ENCODE results near the gene IGFBP2.

Gene IGFBP2

GRCh38 chr2:216615298-216616082 is 17.7 kb upstream of the IGFBP2 start:
- Histone ChIP-seq H3K27ac (ENCODE audit: low read depth, low read length) (no peak overlapping the region), H3K27me3 (ENCODE audit: low read length) (no peaks in the 10 kb centered on the region; the same call in 1 of the 2 replicates), H3K9me3 (ENCODE audit: insufficient read depth, low read length) (no peaks in the 10 kb centered on the region), H3K4me2 (ENCODE audit: low read depth, low read length, poor library complexity, severe bottlenecking) (no peak overlapping the region), H3K79me2 (ENCODE audit: insufficient read depth, low read length) (no peaks in the 10 kb centered on the region), H3F3A (ENCODE audit: insufficient read depth) (no peaks in the 10 kb centered on the region), H3K9ac (ENCODE audit: low read length) (no peak overlapping the region), H3K36me3 (ENCODE audit: low read length) (no peaks in the 10 kb centered on the region), H3K4me3 (ENCODE audit: insufficient read depth, low read length, poor library complexity, severe bottlenecking) (no peak overlapping the region), H3K9me2 (replicated peaks; ENCODE audit: insufficient read depth, low read length) (no peaks in the 10 kb centered on the region), H2AFZ (ENCODE audit: low read depth, low read length, severe bottlenecking) (no peak overlapping the region), H4K20me1 (ENCODE audit: low read depth, low read length) (no peaks in the 10 kb centered on the region)
- TF ChIP-seq EZH2phosphoT487 (conservative IDR thresholded peaks at IDR 0.05; ENCODE audit: low read length) (no peak), CTCF (IDR thresholded peaks at IDR 0.05; ENCODE audit: insufficient read depth, low read length, poor library complexity, severe bottlenecking) (no peak)

GRCh38 chr2:216616083-216616678 is 17.0 kb upstream of the IGFBP2 start:
- H3K9me3 ChIP-seq (ENCODE audit: insufficient read depth, low read length): no peaks in the 10 kb centered on the region
- no peaks in the 10 kb centered on the region for H4K20me1 ChIP-seq (ENCODE audit: low read depth, low read length)
- H3K79me2 ChIP-seq (ENCODE audit: insufficient read depth, low read length): no peaks in the 10 kb centered on the region
- H3K27me3 ChIP-seq (ENCODE audit: low read length): no peaks in the 10 kb centered on the region; the same call in 1 of the 2 replicates
- no peak overlapping the region for H2AFZ ChIP-seq (ENCODE audit: low read depth, low read length, severe bottlenecking)
- H3K9me2 ChIP-seq (replicated peaks; ENCODE audit: insufficient read depth, low read length): no peaks in the 10 kb centered on the region
- H3K4me3 ChIP-seq (ENCODE audit: insufficient read depth, low read length, poor library complexity, severe bottlenecking): no peak overlapping the region
- H3K4me2 ChIP-seq (ENCODE audit: low read depth, low read length, poor library complexity, severe bottlenecking): no peak overlapping the region
- TF ChIP-seq EZH2phosphoT487 (conservative IDR thresholded peaks at IDR 0.05; ENCODE audit: low read length) (no peak), CTCF (IDR thresholded peaks at IDR 0.05; ENCODE audit: insufficient read depth, low read length, poor library complexity, severe bottlenecking) (no peak)
- H3K36me3 ChIP-seq (ENCODE audit: low read length): no peaks in the 10 kb centered on the region
- H3F3A ChIP-seq (ENCODE audit: insufficient read depth): no peaks in the 10 kb centered on the region
- H3K27ac ChIP-seq (ENCODE audit: low read depth, low read length): no peak overlapping the region
- no peak overlapping the region for H3K9ac ChIP-seq (ENCODE audit: low read length)

GRCh38 chr2:216617159-216617815 is 15.9 kb upstream of the IGFBP2 start:
- Histone ChIP-seq H4K20me1 (ENCODE audit: low read depth, low read length) (no peaks in the 10 kb centered on the region), H3K4me3 (ENCODE audit: insufficient read depth, low read length, poor library complexity, severe bottlenecking) (no peak overlapping the region), H3K9me2 (replicated peaks; ENCODE audit: insufficient read depth, low read length) (no peaks in the 10 kb centered on the region), H3K9me3 (ENCODE audit: insufficient read depth, low read length) (no peaks in the 10 kb centered on the region), H3K27me3 (ENCODE audit: low read length) (no peaks in the 10 kb centered on the region; the same call in 1 of the 2 replicates), H2AFZ (ENCODE audit: low read depth, low read length, severe bottlenecking) (no peak overlapping the region), H3K79me2 (ENCODE audit: insufficient read depth, low read length) (no peaks in the 10 kb centered on the region), H3K4me2 (ENCODE audit: low read depth, low read length, poor library complexity, severe bottlenecking) (no peak overlapping the region), H3K27ac (ENCODE audit: low read depth, low read length) (no peak overlapping the region), H3F3A (ENCODE audit: insufficient read depth) (no peaks in the 10 kb centered on the region), H3K9ac (ENCODE audit: low read length) (no peak overlapping the region), H3K36me3 (ENCODE audit: low read length) (no peaks in the 10 kb centered on the region)
- TF ChIP-seq CTCF (IDR thresholded peaks at IDR 0.05; ENCODE audit: insufficient read depth, low read length, poor library complexity, severe bottlenecking) (no peak), EZH2phosphoT487 (conservative IDR thresholded peaks at IDR 0.05; ENCODE audit: low read length) (no peak)
